Cortex of kidney (tissue), 1 donor: Measurements from ENCODE around the gene CFAP410.
"Not testable (repeated sequence)": the region's sequence is repeated elsewhere in the genome, so short reads cannot be mapped to it uniquely, and the experiment has no call there.

Experiments
- DNase-seq: peaks from one replicate; lab custom pipeline; 2025; lab: John Stamatoyannopoulos, UW

Gene CFAP410

DNA sequence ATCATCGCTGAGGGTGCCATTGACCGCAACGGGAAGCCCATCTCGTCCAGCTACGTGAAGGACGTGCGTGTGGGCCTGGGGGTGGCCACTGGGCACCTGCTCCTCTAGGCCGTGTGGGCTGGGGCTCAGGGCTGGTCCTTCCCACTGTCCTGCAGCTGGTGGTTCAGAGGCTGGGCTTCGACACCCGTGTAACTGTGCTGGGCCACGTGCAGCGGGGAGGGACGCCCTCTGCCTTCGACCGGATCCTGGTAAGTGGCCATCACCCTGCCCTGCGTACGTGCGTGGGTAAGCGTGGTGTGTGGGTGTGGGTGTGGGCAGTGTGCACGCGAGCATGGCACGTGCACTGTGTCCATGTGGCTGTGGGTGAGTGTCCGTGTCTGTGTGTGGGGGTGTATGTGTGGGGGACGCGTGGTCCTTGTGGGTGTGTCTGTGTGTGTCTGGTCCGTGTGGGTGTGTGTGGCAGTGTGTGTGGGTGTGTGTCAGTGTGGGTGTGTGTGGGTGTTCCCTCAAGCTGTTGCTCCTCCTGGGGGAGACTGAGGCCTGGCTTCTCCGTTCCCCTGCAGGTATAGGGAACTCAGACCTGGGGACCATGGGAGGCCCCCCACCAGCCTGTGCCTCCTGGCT is 22.8 kb downstream of the CFAP410 start:
- DNase-seq: no peak

DNA sequence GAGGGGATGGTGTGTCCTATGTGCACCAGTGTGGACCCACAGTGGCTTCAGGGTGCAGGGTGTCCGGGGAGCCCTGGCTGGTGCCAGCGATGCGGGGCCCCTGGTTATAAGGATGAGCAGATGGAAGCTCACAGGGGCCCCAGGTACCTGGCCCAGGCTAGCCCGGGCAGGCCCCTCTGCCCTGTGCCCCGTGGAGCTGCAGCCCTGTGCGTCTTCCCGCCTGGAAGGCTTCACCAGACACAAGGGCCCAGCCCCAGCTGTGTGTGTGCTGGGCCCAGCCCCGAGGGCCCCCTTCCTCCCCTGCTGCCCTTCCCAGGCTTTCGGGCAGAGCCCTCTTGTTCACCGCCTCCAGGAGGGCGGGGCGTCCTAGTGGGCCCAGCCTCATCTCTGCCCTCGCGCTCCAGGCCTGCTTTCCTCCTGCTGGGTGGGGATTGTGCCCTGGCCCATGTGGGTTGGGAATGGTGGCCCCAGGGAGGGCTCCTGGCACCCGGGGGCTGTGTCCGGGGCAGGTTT is 23.4 kb downstream of the CFAP410 start:
- DNase-seq: no peak

DNA sequence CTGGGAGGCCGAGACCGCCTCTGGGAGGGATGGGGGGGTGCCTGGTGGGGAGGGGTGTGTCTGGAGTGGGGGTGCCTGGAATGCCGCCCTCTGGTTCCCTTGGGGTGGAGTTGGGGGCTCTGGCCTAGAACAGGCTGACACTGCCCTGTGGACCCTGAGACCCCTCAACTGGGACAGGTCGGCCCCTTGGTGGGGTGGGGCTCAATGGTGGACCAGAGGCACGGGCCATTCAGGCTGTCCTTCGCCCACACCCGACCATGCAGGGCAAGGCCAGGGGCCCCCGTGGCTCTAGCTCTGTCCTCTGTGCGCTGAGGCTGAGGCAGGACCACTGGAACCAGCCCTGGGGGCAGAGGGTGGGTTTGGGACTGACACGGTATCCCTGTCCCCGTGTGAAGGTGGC is 24.6 kb downstream of the CFAP410 start:
- no peak for DNase-seq

DNA sequence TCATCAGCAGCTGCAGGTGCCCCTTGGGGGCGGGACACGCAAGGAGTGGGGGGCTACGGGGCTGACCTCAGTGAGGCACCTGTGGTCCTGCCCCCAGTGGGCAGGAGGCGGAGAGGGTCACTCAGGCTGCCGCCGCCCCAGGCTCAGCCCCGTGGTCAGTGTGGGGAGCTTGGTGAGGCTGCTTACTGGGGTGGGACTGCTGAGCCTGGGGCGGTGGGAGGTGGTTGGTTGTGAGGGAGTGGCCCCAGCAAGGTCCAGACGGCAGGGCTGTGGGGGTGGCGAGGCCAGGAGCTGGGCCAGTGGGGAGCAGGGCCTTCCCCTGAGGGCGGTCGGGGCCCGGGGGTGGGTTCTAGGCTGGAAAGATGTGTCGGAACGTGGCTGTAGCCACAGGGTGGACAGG is 25.1 kb downstream of the CFAP410 start:
- DNase-seq: no peak

DNA sequence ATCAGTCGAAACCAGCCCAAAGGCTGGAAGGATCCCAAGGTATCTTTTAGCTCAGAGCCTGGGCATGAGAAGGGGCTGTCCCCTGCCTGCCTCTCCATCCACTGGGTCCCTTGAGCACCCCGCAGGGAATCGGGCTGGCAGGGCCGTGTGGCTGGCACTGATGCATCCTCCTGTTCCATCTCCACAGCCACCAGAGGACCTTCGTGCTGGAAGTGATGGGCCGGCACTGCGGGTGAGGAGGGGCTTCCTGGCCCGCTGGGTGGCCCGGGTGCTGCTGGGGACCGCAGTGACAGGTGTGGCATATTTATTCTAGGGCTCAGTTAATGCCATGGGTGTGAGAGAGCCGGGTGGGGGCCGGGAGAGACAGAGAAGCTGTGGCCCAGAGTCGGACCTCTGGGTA is 25.7 kb downstream of the CFAP410 start:
- DNase-seq: no peak

DNA sequence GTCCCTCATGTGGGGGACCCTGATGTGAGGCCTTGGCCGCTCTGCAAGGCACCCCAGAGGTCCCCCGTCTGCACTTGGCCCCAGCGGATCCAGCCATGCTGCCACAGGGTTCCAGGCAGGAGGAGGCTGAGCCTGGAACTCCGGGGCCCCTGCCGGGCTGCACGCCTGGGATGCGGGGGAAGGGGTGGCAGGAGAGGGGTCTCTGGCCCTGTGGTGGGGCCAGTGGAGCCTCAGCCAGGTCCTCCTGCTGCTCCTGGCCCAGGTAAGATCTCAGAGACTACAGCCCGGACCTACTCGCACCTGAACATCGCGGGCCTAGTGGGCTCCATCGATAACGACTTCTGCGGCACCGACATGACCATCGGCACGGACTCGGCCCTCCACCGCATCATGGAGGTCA is 26.5 kb downstream of the CFAP410 start:
- no peak for DNase-seq

DNA sequence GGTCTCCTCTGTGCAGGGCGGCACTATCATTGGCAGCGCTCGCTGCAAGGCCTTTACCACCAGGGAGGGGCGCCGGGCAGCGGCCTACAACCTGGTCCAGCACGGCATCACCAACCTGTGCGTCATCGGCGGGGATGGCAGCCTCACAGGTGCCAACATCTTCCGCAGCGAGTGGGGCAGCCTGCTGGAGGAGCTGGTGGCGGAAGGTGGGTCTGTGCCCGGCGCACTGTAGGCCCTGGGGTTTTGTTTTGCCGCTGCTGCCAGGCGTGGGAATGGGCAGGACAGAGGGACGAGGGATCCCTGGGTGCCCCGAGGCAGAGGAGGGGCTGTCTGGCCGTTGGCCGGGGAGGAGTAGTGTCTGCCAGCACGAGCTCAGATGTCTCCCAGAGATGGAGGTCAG is 27.1 kb downstream of the CFAP410 start:
- DNase-seq: no peak

DNA sequence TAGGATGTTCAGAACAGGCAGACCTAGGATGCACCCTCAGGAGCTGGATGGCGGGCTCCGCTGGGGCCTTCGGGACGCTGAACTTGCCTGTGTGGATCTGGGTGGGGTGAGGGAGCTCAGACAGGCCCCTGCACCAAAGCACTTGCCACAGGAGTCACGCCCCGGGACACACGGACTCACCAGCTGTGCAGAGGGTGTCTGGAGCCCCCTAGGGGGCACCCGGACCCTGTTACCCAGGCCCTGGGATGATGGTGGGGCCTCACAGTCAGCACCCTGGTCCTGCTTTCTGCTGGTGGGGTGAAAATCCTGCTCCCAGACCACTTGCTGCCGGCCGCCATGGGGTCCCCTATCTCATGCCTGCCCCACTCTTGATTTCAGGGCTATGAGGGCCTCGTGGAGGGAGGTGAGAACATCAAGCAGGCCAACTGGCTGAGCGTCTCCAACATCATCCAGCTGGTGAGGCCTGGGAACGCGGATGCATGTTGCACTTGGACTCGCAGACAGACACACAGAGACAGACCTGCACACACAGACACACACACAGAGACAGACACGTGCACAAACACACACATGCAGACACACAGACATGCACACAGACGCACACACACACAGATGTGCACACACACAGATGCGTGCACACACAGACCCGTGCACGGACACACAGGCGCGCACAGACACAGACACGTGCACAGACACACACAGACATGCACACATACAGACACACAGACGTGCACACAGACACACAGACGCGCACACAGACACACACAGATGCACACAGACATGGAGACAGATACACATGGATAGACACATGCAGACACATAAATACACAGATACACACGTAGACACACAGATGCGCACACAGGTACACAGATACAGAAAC is 28.3 kb downstream of the CFAP410 start:
- no peak for DNase-seq

DNA sequence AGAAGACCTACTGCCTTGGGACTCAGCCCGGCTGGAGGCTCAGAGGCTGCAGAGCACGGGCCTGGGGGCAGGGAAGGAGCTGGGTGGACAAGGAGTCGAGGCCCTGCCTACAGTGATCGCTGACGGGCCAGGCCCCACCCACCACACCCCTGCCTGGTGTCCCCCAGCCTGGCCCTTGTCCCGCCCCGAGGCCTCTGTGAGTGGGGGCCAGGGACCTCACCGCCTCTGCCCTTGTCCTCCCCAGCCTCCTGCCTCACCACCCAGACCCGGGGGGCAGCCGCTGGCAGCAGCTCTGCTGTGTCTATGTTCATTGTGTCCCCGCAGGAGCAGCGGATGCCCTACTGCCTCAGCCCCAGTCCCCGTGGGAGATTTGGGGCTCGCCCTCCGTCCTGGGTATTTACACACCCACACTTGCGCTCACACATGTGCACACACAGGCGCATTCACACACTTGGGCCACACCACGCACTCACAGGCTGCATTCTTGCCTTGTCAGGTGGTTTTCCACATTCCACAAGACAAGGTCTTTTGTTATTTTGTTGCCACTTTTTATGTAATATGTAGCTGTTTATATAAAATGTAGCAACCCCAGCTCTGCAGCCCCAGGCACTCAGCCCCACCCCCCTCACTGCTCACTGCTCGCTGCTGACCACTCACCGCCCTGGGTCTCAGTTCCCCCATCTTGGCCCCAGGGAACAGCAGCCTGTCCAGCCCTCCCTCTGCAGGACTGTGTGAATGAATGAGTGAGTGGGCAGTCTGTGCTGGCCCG is 32.1 kb downstream of the CFAP410 start:
- DNase-seq: no peak

DNA sequence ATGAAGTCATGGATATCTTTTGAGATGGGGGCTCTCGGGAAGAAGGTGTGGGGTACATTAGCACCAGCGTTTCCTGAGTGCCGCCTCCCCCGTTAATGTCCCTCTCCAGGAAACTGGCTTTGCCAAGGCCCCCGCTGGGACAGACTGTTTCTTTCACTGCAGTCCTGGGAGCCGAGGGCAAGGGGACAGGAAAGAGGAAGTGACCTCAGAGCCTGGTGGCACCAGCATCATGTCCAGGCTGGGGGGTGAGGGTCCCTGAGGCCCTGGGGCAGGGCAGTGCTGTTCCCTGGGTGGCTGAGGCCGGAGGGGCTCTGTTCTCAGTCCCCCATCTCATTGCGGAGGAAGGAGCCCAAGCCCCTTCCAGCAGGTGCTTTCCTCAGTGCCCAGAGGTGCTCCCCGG is 33.5 kb downstream of the CFAP410 start:
- DNase-seq: no peak

DNA sequence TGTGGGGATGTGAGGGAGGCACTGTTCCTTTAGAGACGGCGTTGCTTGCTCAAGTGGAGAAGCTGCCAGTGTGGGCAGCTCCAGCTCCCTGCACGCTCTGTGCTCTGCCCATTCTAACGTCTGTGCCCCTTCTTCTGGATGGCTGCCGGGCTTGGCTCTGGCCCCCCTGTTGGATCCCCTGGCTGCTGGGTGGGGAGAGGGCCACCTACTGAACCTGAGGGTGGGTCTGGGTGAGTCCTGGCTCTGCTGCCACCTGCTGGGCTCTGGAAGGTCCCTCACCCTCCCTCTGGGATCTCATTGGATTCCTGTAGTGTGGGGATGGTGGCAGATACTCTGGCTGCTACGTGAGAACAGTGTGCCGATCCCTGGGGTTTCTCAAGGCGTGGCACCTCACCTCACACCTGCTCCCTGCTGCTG is 34.3 kb downstream of the CFAP410 start:
- no peak for DNase-seq

DNA sequence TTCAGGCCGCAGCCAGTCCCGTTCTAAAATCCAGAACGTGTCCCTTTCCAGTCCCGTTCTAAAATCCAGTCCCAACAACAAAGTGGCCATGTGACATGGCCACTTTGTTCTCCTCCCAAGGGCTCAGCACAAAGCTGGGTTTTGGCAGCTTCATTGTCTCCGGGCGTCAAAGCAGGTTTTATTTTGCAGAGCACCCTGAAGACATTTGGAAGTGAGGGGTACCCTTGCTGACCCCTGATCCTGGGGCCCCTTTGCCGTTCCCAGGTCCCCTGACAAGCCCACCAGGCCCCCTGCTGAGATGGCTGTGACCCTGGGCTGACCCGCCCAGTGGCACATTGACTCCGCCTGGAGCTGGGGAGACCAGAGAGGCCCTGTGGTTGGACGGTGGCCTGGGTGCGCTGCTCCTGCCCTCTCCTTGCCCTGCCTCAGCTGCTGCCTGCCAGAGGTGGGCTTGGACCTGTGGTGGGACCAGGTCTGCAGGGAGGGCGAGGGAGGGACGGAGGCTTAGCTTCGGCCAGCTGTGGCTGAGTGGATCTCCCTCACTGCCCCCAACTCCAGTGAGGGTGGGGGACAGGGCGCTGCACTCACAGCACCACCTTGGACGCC is 35.1 kb downstream of the CFAP410 start:
- DNase-seq: no peak

DNA sequence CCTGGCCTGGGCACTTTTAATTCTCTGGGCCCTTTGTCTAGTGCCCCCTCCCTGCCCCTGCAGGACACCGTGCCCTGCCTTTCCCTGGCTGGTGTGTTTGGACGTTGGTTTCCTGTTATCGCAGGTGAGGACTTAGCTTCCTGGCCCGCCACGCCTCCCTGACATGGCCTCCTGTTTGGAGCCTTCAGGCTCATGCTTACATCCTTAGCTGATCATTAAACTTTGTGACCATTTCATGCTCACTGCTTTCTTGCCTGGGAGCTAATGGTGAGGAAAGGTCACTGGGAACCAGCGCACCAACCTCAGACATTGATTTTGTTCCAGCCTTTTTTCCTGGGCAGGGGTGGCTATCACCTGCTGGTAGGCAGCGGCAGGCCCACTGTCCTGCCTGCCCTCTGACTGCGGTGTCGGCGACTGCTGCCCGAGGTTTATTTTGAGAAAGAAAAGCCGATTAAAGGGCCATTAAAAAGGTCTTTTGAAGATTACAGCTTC is 35.7 kb downstream of the CFAP410 start:
- no peak for DNase-seq

DNA sequence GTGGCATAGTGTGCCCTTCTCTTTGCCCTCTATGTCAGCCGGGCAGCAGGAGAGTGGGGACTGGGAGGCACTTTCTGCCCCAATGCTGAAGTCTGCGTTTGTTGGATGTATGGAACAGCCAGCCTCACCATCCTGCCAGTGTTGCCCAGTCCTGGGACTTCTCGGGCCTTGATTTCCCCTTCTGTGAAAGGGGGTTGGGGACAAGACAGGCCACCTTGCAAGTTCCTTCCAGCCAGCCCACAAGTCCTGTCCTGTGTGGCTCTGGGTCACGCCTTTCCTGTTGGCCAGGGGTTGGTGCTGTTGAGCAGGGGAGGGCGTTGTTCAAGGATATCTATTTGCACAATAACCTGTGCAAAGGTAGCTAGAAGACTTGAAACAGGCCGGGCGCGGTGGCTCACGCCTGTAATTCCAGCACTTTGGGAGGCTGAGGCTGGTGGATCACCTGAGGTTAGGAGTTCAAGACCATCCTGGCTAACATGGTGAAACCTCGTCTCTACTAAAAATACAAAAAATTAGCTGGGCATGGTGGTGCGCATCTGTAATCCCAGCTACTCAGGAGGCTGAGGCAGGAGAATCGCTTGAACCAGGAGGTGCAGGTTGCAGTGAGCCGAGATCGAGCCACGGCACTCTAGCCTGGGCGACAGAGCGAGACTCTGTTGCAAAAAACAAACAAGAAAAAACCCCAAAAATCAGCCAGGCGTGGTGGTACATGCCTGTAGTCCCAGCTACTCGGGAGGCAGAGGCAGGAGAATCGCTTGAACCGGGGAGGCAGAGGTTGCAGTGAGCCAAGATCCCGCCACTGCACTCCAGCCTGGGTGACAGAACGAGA is 36.4 kb downstream of the CFAP410 start:
- DNase-seq: not testable (repeated sequence)

DNA sequence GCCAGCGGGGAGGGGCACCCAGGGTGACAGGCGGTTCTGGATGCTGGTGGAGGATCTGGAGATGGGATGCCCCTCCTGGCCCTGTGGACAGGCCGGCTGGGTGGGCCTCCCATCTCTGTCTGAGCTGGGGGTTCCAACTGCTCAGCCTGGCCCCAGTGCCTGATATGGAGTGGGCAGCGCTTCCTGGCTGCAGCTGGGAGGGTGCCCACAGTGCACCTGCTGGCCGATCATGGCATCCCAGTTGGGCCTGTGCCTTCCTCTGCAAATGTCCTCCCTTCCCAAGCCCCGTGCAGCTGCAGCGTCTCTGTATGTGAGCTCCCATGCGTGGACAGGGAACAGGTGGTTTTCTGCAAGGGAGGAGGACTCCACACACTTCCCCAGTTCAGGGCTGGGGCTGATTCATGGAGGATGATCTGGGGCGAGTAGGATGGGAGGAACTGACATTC is 37.2 kb downstream of the CFAP410 start:
- DNase-seq: no peak

DNA sequence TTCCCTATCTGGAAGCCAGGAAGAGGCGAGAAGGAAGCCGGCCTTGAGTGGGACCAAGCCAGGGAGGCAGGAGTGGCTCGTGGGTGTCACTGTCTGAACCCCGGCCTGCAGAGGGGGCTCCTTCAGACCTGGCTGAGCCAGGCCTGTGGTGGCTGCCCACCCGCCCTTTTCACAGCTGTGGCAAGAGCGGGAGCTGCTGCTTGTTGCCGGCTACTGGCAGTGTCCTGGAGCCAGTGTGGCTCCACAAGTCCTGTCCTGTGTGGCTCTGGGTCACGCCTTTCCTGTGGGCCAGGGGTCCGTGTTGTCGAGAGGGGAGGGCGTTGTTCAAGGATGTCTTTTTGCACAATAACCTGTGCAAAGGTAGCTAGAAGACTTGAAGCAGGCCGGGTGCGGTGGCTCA is 38.0 kb downstream of the CFAP410 start:
- DNase-seq: no peak

DNA sequence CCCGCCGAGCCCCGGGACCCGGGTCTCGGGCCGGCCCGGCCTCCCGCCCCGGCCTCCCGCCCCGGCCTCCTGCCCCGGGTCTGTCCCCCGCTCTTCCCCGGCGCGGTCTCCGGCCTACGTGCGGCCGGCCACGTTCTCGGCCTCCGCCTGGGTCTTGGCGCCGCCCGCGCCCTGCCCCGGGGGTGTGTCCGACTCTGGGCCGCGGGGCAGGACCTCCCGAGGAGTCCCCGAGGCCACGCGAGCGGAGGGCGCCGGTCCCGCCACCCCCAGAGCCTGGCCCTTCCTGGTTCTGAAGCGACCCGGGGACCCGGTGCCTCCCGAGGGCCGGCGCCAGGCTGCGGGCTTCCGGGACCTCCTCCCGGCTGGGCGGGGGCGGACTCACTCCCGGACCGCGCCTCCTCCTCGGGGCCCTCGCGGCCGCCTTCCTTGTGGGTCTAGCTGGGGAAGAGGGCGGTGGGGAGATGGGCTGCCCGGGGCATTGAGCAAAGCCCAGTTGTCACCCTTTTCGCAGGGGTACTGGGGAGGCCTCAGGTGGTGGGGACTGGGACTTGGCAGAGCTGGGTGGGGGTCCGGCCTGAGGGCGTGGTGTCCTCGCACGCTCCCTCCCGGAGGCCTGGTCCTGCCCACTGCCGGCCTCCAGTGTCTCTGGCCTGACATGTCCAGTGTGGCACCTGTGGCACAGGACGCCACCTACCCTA is 38.8 kb downstream of the CFAP410 start:
- DNase-seq: no peak

DNA sequence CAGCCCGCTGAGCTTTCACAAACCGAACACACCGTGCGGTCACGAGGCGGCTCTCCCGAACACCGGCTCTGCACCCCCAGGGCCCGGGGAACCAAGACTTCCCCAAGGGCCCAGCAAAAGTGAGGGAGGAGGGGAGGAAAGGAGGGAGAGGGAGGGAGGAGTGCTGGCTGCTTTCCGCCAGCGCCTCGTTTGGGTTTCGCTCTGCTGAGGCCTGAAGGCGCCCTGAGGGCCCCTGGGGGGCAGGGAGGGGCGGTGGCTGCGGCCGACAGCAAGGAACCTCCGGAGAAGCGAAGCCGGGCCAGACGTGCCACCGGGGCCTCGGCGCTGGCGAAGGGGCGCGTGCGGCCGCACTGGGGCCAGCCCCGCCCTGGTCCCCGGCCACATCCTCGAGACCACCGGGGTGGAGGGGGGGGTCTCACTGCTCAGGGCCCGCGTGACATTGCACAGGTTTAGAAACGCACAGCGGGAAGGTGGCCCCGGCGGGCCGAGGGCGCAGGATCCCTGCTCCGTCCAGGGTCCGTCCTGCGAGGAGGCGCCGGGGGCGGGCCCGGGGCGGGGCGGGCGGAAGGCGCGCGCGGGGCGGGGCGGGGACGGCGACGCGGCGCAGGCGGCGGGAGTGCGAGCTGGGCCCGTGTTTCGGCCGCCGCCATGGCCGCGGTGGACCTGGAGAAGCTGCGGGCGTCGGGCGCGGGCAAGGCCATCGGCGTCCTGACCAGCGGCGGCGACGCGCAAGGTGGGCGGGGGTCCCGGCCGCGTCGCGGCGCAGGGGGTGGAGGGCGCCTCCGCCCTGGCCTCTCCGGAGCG is 39.5 kb downstream of the CFAP410 start, which contains the start of gene PFKL:
TSS of gene PFKL (plus strand) at position 596 of the 804 bp plus-strand sequence. CDS start at position 649, 53 bp downstream.
- peak; percentile 49 for DNase-seq

DNA sequence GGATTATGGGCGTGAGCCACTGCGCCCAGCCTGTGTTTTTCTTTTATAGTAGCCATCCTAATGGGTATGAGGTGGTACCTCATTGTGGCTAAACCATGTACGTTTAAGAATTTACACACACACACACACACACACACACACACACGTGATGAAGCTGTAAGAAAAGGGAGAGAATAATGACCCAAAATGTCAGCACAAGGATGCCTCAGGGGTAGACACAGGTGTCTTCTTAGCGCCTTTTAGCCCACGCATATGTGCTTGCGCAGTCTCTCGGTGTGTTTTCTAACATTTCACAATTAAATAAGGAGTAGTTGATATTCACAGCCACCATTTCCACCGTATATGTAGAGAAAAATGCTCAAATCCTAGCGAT is 40.1 kb downstream of the CFAP410 start:
- no peak for DNase-seq
